Erythroblast (primary cell): ENCODE results near the gene LRP1-AS.

Experiments
- GATA1 ChIP-seq: IDR thresholded peaks from 2 replicates; pipeline ENCODE4 v1.6.1; 2011; ENCODE audit warnings: low read depth, mild to moderate bottlenecking, control low read depth, low read length, moderate library complexity
- POLR2A ChIP-seq: IDR thresholded peaks from 2 replicates; pipeline ENCODE4 v1.6.1; 2011; ENCODE audit warnings: mild to moderate bottlenecking, low read length

DNA sequence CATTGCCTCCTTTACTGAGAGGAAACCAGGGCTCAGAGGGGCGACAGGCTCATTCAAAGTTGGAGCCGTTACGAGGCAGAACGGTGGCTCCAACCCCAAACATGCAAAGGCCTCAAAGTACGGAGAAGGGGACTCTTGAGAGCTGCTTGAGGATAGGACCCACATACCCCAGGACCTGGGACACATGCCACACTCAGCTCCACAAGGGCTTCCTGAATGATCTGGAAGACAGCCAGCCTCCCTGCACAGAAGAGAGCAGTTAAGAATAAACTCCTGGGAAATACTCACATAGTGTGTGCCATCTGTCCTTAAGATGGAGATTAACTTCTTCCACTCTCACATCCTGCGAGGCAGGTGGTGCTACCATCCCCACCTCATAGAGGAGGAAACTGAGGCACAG lies 42.6 kb upstream of the LRP1-AS start:
- TF ChIP-seq POLR2A (no peak), GATA1 (no peak)
